ENCODE measurements around the gene S100A7A. TPM values are rescaled to one million over a fixed set of nuclear protein-coding genes. Genes with fewer than 3 reads are reported as not detected.

S100A7A gene
- total and polyA plus RNA-seq, 2 donors (not counting 3 experiments of a cell fraction or from before 2014, with no cell fraction given): not detected

DNA sequence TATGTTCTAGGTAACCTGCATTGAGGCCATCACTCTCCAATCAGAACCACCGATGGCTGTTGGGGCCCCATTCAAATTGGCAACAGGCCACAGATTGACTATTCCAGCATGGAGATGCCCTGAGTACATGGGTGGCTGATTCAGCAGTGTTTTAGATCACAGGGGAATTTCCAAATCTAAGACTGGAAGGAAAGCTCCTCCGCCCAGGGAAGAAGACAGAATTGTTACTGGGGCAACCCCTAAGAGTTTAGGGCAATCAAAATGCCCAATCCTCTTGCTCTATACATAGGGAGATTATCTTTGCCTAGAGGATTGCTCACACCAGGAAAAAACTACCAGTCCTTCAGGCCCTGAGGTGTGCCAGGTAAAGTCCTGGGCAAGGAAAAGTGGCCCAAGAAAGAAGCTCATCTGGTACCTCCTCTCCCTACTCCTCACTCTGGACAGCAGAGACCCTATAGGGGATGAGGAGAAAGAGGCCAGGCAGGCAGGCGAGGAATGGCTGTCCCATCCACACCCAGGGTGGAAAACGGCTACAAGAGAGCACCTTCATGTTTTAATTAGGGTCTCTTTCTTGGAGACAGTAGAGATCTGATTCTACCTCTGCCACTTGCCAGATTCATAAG lies 31.3 kb upstream of the S100A7A start:
- no peak overlapping the region for H2AFZ ChIP-seq (ENCODE audit: low read depth, low read length)
- H3K9me1 ChIP-seq (replicated peaks; ENCODE audit: control insufficient read depth, extremely low read depth, insufficient read depth, low read length): no peaks in the 10 kb centered on the region
- no peaks in the 10 kb centered on the region for H3K4me1 ChIP-seq (ENCODE audit: control insufficient read depth, extremely low read depth, insufficient read depth, low read length)
- FAIRE-seq: no peak
- H3K9me3 ChIP-seq (replicated peaks; ENCODE audit: control insufficient read depth, insufficient read depth, low read length): no peaks in the 10 kb centered on the region
- CTCF ChIA-PET: interaction anchor here (1.1 kb wide), 1 partner anchor 29 kb away, joined by 3 read pairs; no protein-coding TSS in a partner anchor
- POLR2A ChIA-PET: no interaction called here
- no peak for DNase-seq (ENCODE audit: low read depth, low spot score)
- H3K27me3 ChIP-seq (ENCODE audit: control insufficient read depth in 2 of 2, insufficient read depth in 2 of 2, low read length in 2 of 2): no peaks in the 10 kb centered on the region
- dilution Hi-C loops (cut with MboI; ENCODE audit: extremely low pct_ligation_motif_present, low sequenced_read_pairs): no loop called here
- no peak overlapping the region for H3K4me3 ChIP-seq (replicated peaks in 1 of 3; ENCODE audit: insufficient read depth in 1 of 3, low read depth in 1 of 3, low read length in 3 of 3)
- BruUV-seq (replicated peaks): no TSS peak
- H3K4me2 ChIP-seq (ENCODE audit: insufficient read depth, low read length): no peak overlapping the region
- H3K36me3 ChIP-seq (ENCODE audit: control insufficient read depth in 2 of 2, extremely low read depth in 1 of 2, insufficient read depth in 2 of 2, low read length in 2 of 2): no peaks in the 10 kb centered on the region
- no peak overlapping the region for H3K9ac ChIP-seq (replicated peaks; ENCODE audit: extremely low read depth, insufficient read depth, low read length)
- intact Hi-C loops (cut with micrococcal nuclease): no loop called here
- TF ChIP-seq POLR2A (IDR thresholded peaks at IDR 0.05; ENCODE audit: low read depth, low read length): no peak
- no peak for TF ChIP-seq POLR2AphosphoS5 (IDR thresholded peaks at IDR 0.05; ENCODE audit: insufficient read depth, low read depth, low read length)
- H3K27ac ChIP-seq (ENCODE audit: insufficient read depth, low read depth, low read length): no peak overlapping the region
- H3K79me2 ChIP-seq (ENCODE audit: control insufficient read depth, insufficient read depth, low read length): no peaks in the 10 kb centered on the region
- no peaks in the 10 kb centered on the region for H4K20me1 ChIP-seq (replicated peaks; ENCODE audit: control insufficient read depth, extremely low read depth, insufficient read depth, low read length)

DNA sequence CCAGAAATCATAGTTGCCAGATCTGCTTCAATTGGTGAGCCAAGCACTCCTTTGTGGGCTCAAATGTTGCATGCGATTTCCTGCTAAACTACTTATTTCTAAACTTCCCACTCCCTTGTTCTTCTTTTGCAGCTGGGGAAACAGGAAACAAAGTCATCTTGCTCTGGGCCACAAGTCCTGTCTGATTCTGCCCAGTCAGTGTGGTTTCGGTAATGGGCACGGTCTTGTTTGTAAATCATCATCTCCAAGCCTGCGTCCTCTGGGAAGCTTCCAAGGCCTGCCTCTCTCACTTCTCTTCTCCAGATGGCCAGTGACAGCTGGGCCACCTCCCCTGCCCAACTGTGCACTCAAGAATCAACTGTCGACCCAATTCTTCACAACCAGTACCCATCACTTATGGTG lies 29.8 kb upstream of the S100A7A start:
- FAIRE-seq: no peak
- Histone ChIP-seq H3K27me3 (ENCODE audit: control insufficient read depth in 2 of 2, insufficient read depth in 2 of 2, low read length in 2 of 2) (no peaks in the 10 kb centered on the region), H3K9me1 (replicated peaks; ENCODE audit: control insufficient read depth, extremely low read depth, insufficient read depth, low read length) (no peaks in the 10 kb centered on the region), H3K36me3 (ENCODE audit: control insufficient read depth in 2 of 2, extremely low read depth in 1 of 2, insufficient read depth in 2 of 2, low read length in 2 of 2) (no peaks in the 10 kb centered on the region), H3K9me3 (replicated peaks; ENCODE audit: control insufficient read depth, insufficient read depth, low read length) (no peaks in the 10 kb centered on the region), H3K4me3 (replicated peaks in 1 of 3; ENCODE audit: insufficient read depth in 1 of 3, low read depth in 1 of 3, low read length in 3 of 3) (no peak overlapping the region), H3K9ac (replicated peaks; ENCODE audit: extremely low read depth, insufficient read depth, low read length) (no peak overlapping the region), H2AFZ (ENCODE audit: low read depth, low read length) (no peak overlapping the region), H4K20me1 (replicated peaks; ENCODE audit: control insufficient read depth, extremely low read depth, insufficient read depth, low read length) (no peaks in the 10 kb centered on the region), H3K4me1 (ENCODE audit: control insufficient read depth, extremely low read depth, insufficient read depth, low read length) (no peaks in the 10 kb centered on the region), H3K27ac (ENCODE audit: insufficient read depth, low read depth, low read length) (no peak overlapping the region), H3K4me2 (ENCODE audit: insufficient read depth, low read length) (no peak overlapping the region), H3K79me2 (ENCODE audit: control insufficient read depth, insufficient read depth, low read length) (no peaks in the 10 kb centered on the region)
- TF ChIP-seq POLR2AphosphoS5 (IDR thresholded peaks at IDR 0.05; ENCODE audit: insufficient read depth, low read depth, low read length): no peak
- no peak for TF ChIP-seq MYC (IDR thresholded peaks at IDR 0.05; ENCODE audit: low read depth, low read length)
- TF ChIP-seq, protein P1, sequence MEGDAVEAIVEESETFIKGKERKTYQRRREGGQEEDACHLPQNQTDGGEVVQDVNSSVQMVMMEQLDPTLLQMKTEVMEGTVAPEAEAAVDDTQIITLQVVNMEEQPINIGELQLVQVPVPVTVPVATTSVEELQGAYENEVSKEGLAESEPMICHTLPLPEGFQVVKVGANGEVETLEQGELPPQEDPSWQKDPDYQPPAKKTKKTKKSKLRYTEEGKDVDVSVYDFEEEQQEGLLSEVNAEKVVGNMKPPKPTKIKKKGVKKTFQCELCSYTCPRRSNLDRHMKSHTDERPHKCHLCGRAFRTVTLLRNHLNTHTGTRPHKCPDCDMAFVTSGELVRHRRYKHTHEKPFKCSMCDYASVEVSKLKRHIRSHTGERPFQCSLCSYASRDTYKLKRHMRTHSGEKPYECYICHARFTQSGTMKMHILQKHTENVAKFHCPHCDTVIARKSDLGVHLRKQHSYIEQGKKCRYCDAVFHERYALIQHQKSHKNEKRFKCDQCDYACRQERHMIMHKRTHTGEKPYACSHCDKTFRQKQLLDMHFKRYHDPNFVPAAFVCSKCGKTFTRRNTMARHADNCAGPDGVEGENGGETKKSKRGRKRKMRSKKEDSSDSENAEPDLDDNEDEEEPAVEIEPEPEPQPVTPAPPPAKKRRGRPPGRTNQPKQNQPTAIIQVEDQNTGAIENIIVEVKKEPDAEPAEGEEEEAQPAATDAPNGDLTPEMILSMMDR (IDR thresholded peaks at IDR 0.05; ENCODE audit: extremely low read depth in 1 of 2, insufficient read depth in 1 of 2, low read depth in 1 of 2, low read length in 2 of 2): no peak
- no peak for TF ChIP-seq EZH2 (IDR thresholded peaks at IDR 0.05; ENCODE audit: borderline replicate concordance, low read depth, low read length, severe bottlenecking)
- TF ChIP-seq FOS (IDR thresholded peaks at IDR 0.05; ENCODE audit: borderline replicate concordance, insufficient read depth, low read length): no peak
- TF ChIP-seq POLR2A (IDR thresholded peaks at IDR 0.05; ENCODE audit: low read depth, low read length): no peak
- no peak for TF ChIP-seq GATA2 (IDR thresholded peaks at IDR 0.05; ENCODE audit: insufficient read depth, insufficient read length, low read depth, low read length)
- TF ChIP-seq JUN (IDR thresholded peaks at IDR 0.05; ENCODE audit: borderline replicate concordance, insufficient read depth, insufficient read length, low read depth): no peak
- TF ChIP-seq, protein P2, sequence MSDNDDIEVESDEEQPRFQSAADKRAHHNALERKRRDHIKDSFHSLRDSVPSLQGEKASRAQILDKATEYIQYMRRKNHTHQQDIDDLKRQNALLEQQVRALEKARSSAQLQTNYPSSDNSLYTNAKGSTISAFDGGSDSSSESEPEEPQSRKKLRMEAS (IDR thresholded peaks at IDR 0.05; ENCODE audit: insufficient read depth, insufficient read length): no peak
- POLR2A ChIA-PET: no interaction called here
- intact Hi-C loops (cut with micrococcal nuclease) (no loop called here), dilution Hi-C loops (cut with MboI; ENCODE audit: extremely low pct_ligation_motif_present, low sequenced_read_pairs) (no loop called here)
- CTCF ChIA-PET: no interaction called here
- DNase-seq (ENCODE audit: low read depth, low spot score): no peak
- no TSS peak for BruUV-seq (replicated peaks)

Measured in endothelial cell of umbilical vein (primary cell).